ENCODE data around the gene IL1A. TPM values are rescaled to one million over a fixed set of nuclear protein-coding genes. Genes with fewer than 3 reads are reported as not detected.
A peak's percentile ranks its signal among the peaks of the same experiment; 100 is the strongest.

The IL1A gene
- total RNA-seq, 1 experiment from 2014 or later, result 0.10 TPM

- peak overlapping the region; percentile 66 for H3K4me2 ChIP-seq (ENCODE audit: low read length)
- TSS peak; percentile 68 for BruUV-seq (replicated peaks)
- ChIA-PET RAD21 (ENCODE audit: low non-redundant PET in 1 of 2, low total read pairs in 2 of 2, uncharacterized antibody in 2 of 2, unreplicated experiment in 2 of 2) (no interaction called here), CTCF (interaction anchor here (1.0 to 1.4 kb wide), 3 partner anchors 13 to 194 kb away, joined by 3 read pairs; no protein-coding TSS in a partner anchor), POLR2A (no interaction called here)
- peaks cover 29% of the 10 kb centered on the region for H3K79me2 ChIP-seq (ENCODE audit: insufficient read depth, low read length)
- H3K9me2 ChIP-seq (ENCODE audit: insufficient read depth), result no peaks in the 10 kb centered on the region
- H3K4me3 ChIP-seq (replicated peaks in 1 of 2; ENCODE audit: low read depth in 1 of 2, low read length in 2 of 2), result peak overlapping the region; percentile 86 to 87
- ATAC-seq (no peak), DNase-seq (ENCODE audit: low read depth, low spot score) (no peak)
- H3K27me3 ChIP-seq (ENCODE audit: insufficient read depth, low read length), result no peaks in the 10 kb centered on the region
- TF ChIP-seq, protein P1, sequence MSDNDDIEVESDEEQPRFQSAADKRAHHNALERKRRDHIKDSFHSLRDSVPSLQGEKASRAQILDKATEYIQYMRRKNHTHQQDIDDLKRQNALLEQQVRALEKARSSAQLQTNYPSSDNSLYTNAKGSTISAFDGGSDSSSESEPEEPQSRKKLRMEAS (IDR thresholded peaks at IDR 0.05), result no peak
- no peak for TF ChIP-seq YY1 (IDR thresholded peaks at IDR 0.05; ENCODE audit: extremely low read depth, insufficient replicate concordance, low read depth, low read length)
- no peak for TF ChIP-seq RAD21 (IDR thresholded peaks at IDR 0.05; ENCODE audit: low read depth)
- TF ChIP-seq ELF1 (IDR thresholded peaks at IDR 0.05; ENCODE audit: borderline replicate concordance, low read depth), result no peak
- no peak for TF ChIP-seq ZNF274 (IDR thresholded peaks at IDR 0.05; ENCODE audit: low read depth, low read length)
- TF ChIP-seq JUND (IDR thresholded peaks at IDR 0.05), result no peak
- no peak for TF ChIP-seq TCF7L2 (IDR thresholded peaks at IDR 0.05; ENCODE audit: borderline replicate concordance, extremely low read depth, insufficient read depth, insufficient read length)
- TF ChIP-seq SP1 (IDR thresholded peaks at IDR 0.05; ENCODE audit: low read depth), result no peak
- no peaks in the 10 kb centered on the region; the same call in 1 of the 2 replicates for H4K20me1 ChIP-seq (ENCODE audit: insufficient read depth)
- intact Hi-C loops (cut with micrococcal nuclease), result no loop called here
- peaks cover 2 to 22% of the 10 kb centered on the region in 2 experiments; a peak in 2 of 4 replicates for H3K4me1 ChIP-seq (ENCODE audit: control insufficient read depth in 1 of 2, insufficient read depth in 2 of 2, low read length in 2 of 2)
- H3K9me3 ChIP-seq (ENCODE audit: control insufficient read depth in 1 of 2, insufficient read depth in 1 of 2, low read depth in 1 of 2, low read length in 2 of 2), result no peaks in the 10 kb centered on the region
- H3K9ac ChIP-seq (ENCODE audit: low read length), result peak overlapping the region; percentile 84
- H2AFZ ChIP-seq (ENCODE audit: low read depth, low read length, poor library complexity, severe bottlenecking), result no peak overlapping the region
- H3K27ac ChIP-seq (ENCODE audit: low read depth, low read length), result peak overlapping the region; percentile 28; the same call in 1 of the 2 replicates
- peaks cover 6 to 9% of the 10 kb centered on the region in 2 experiments; a peak in 3 of 4 replicates for H3K36me3 ChIP-seq (ENCODE audit: control insufficient read depth in 1 of 2, insufficient read depth in 2 of 2, low read length in 2 of 2)
These were observed 19.0 kb downstream of the IL1A start for GRCh38 chr2:112765251-112765650.

All from HCT116 (cell line).